Measurements from ENCODE around the gene RNF151. TPM values are rescaled to one million over a fixed set of nuclear protein-coding genes. Genes with fewer than 3 reads are reported as not detected.

RNF151 gene
- total and polyA plus RNA-seq, 2 of the 13 experiments (the other 11 are each of a cell fraction or from before 2014, with no cell fraction given) = not detected

GRCh38 chr16:1964506-1965395, 1.9 kb upstream of the RNF151 start, which contains the start of gene RPS2 (continued):
- TF ChIP-seq, protein P1, sequence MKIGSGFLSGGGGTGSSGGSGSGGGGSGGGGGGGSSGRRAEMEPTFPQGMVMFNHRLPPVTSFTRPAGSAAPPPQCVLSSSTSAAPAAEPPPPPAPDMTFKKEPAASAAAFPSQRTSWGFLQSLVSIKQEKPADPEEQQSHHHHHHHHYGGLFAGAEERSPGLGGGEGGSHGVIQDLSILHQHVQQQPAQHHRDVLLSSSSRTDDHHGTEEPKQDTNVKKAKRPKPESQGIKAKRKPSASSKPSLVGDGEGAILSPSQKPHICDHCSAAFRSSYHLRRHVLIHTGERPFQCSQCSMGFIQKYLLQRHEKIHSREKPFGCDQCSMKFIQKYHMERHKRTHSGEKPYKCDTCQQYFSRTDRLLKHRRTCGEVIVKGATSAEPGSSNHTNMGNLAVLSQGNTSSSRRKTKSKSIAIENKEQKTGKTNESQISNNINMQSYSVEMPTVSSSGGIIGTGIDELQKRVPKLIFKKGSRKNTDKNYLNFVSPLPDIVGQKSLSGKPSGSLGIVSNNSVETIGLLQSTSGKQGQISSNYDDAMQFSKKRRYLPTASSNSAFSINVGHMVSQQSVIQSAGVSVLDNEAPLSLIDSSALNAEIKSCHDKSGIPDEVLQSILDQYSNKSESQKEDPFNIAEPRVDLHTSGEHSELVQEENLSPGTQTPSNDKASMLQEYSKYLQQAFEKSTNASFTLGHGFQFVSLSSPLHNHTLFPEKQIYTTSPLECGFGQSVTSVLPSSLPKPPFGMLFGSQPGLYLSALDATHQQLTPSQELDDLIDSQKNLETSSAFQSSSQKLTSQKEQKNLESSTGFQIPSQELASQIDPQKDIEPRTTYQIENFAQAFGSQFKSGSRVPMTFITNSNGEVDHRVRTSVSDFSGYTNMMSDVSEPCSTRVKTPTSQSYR (CRISPR knock-in tag; IDR thresholded peaks at IDR 0.05; ENCODE audit: borderline replicate concordance) = no peak
- TF ChIP-seq NFYC (CRISPR knock-in tag; IDR thresholded peaks at IDR 0.05) = peak; percentile 93
- TF ChIP-seq ZNF850 (CRISPR knock-in tag; conservative IDR thresholded peaks at IDR 0.05) = no peak; the same call in 1 of the 2 replicates
- peak; percentile 68 for TF ChIP-seq NFIC (IDR thresholded peaks at IDR 0.05; ENCODE audit: low read length)
- peak; percentile 97 for TF ChIP-seq MYC (CRISPR knock-in tag; IDR thresholded peaks at IDR 0.05; ENCODE audit: borderline replicate concordance)
- TF ChIP-seq ZNF101 (CRISPR knock-in tag; IDR thresholded peaks at IDR 0.05; ENCODE audit: borderline replicate concordance, low read depth) = no peak
- TF ChIP-seq SMARCE1 (IDR thresholded peaks at IDR 0.05; ENCODE audit: borderline replicate concordance) = no peak
- TF ChIP-seq FOXJ3 (CRISPR knock-in tag; IDR thresholded peaks at IDR 0.05; ENCODE audit: borderline replicate concordance) = no peak; the same call in 1 of the 2 replicates
- no peak; the same call in 1 of the 2 replicates for TF ChIP-seq ZNF256 (CRISPR knock-in tag; conservative IDR thresholded peaks at IDR 0.05)
- 0 out of 2 replicates have a peak, but pooled peaks have one; percentile 39 for TF ChIP-seq CCDC6 (CRISPR knock-in tag; IDR thresholded peaks at IDR 0.05)
- no peak for TF ChIP-seq NR0B2 (CRISPR knock-in tag; IDR thresholded peaks at IDR 0.05)
- TF ChIP-seq SIX4 (CRISPR knock-in tag; IDR thresholded peaks at IDR 0.05) = no peak
- peak; percentile 59; the same call in 1 of the 2 replicates for TF ChIP-seq ERF (CRISPR knock-in tag; IDR thresholded peaks at IDR 0.05)
- TF ChIP-seq ZNF18 (CRISPR knock-in tag; IDR thresholded peaks at IDR 0.05; ENCODE audit: insufficient replicate concordance) = peak; percentile 89
- peak; percentile 81; the same call in 1 of the 2 replicates for TF ChIP-seq ZFX (CRISPR knock-in tag; IDR thresholded peaks at IDR 0.05; ENCODE audit: low read depth)
- TF ChIP-seq ZMYM4 (CRISPR knock-in tag; IDR thresholded peaks at IDR 0.05) = peak; percentile 90
- TF ChIP-seq ZBTB8A (CRISPR knock-in tag; IDR thresholded peaks at IDR 0.05; ENCODE audit: borderline replicate concordance, low read depth) = no peak
- TF ChIP-seq, protein P2, sequence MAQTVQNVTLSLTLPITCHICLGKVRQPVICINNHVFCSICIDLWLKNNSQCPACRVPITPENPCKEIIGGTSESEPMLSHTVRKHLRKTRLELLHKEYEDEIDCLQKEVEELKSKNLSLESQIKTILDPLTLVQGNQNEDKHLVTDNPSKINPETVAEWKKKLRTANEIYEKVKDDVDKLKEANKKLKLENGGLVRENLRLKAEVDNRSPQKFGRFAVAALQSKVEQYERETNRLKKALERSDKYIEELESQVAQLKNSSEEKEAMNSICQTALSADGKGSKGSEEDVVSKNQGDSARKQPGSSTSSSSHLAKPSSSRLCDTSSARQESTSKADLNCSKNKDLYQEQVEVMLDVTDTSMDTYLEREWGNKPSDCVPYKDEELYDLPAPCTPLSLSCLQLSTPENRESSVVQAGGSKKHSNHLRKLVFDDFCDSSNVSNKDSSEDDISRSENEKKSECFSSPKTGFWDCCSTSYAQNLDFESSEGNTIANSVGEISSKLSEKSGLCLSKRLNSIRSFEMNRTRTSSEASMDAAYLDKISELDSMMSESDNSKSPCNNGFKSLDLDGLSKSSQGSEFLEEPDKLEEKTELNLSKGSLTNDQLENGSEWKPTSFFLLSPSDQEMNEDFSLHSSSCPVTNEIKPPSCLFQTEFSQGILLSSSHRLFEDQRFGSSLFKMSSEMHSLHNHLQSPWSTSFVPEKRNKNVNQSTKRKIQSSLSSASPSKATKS (CRISPR knock-in tag; IDR thresholded peaks at IDR 0.05) = no peak
- no peak for TF ChIP-seq ZNF543 (CRISPR knock-in tag; IDR thresholded peaks at IDR 0.05)
- no peak for TF ChIP-seq ZNF367 (CRISPR knock-in tag; IDR thresholded peaks at IDR 0.05; ENCODE audit: borderline replicate concordance)

Measured in HepG2 (cell line).